Measurements from ENCODE around the gene TIMM44.
A peak's percentile ranks its signal among the peaks of the same experiment; 100 is the strongest.
"Not testable (repeated sequence)": the region's sequence is repeated elsewhere in the genome, so short reads cannot be mapped to it uniquely, and the experiment has no call there.

Gene TIMM44

GRCh38 chr19:7925171-7925851, 18.2 kb downstream of the TIMM44 start:
- DNase-seq (ENCODE audit: low read depth) = peak; percentile 51

GRCh38 chr19:7924651-7925170, 18.8 kb downstream of the TIMM44 start:
- no peak for DNase-seq (ENCODE audit: low read depth)

GRCh38 chr19:7924241-7924640, 19.2 kb downstream of the TIMM44 start:
- DNase-seq (ENCODE audit: low read depth) = no peak

- DNase-seq (ENCODE audit: low read depth) = peak; percentile 37
These were observed 19.9 kb downstream of the TIMM44 start for GRCh38 chr19:7923295-7924191.

- DNase-seq (ENCODE audit: low read depth) = no peak
These were observed 20.6 kb downstream of the TIMM44 start for GRCh38 chr19:7922836-7923195.

- no peak for DNase-seq (ENCODE audit: low read depth)
These were observed 21.3 kb downstream of the TIMM44 start for GRCh38 chr19:7921967-7922835.

GRCh38 chr19:7921302-7921966, 22.0 kb downstream of the TIMM44 start:
- no peak for DNase-seq (ENCODE audit: low read depth)

- DNase-seq (ENCODE audit: low read depth) = peak; percentile 95
These were observed 22.8 kb downstream of the TIMM44 start for GRCh38 chr19:7920519-7921301.

- DNase-seq (ENCODE audit: low read depth) = peak; percentile 88
These were observed 23.6 kb downstream of the TIMM44 start, which contains the start of gene SNAPC2 for GRCh38 chr19:7919610-7920518. Gene SNAPC2, plus strand, starts transcription at chr19:7920338. Its CDS starts 29 bp downstream, at chr19:7920367.

- no peak for DNase-seq (ENCODE audit: low read depth)
These were observed 24.6 kb downstream of the TIMM44 start for GRCh38 chr19:7918615-7919421.

GRCh38 chr19:7918062-7918614, 25.3 kb downstream of the TIMM44 start:
- not testable (repeated sequence) for DNase-seq (ENCODE audit: low read depth)

GRCh38 chr19:7917267-7918061, 26.0 kb downstream of the TIMM44 start:
- DNase-seq (ENCODE audit: low read depth) = peak; percentile 43

- DNase-seq (ENCODE audit: low read depth) = no peak
These were observed 26.6 kb downstream of the TIMM44 start for GRCh38 chr19:7916955-7917266.

GRCh38 chr19:7916103-7916954, 27.1 kb downstream of the TIMM44 start:
- no peak for DNase-seq (ENCODE audit: low read depth)

- DNase-seq (ENCODE audit: low read depth) = no peak
These were observed 28.0 kb downstream of the TIMM44 start for GRCh38 chr19:7915250-7916102.

GRCh38 chr19:7914598-7915045, 28.8 kb downstream of the TIMM44 start, which contains the start of gene TGFBR3L:
Gene TGFBR3L, plus strand, starts transcription at chr19:7914830.
- DNase-seq (ENCODE audit: low read depth) = no peak

Data from amniotic epithelial cell (primary cell).